Measurements from ENCODE around the gene OR52E6. TPM values are rescaled to one million over a fixed set of nuclear protein-coding genes. Genes with fewer than 3 reads are reported as not detected.
A peak's percentile ranks its signal among the peaks of the same experiment; 100 is the strongest.

OR52E6 gene
- total and polyA plus RNA-seq, 10 donors, result not detected

GRCh38 chr11:5815534-5815933 lies 26.2 kb downstream of the OR52E6 start:
- H3K4me3 ChIP-seq, result no peak overlapping the region
- peaks cover 0 to 33% (median 13%) of the 10 kb centered on the region in 6 donors for H3K4me1 ChIP-seq
- H3K27ac ChIP-seq, result peak overlapping the region in 2 of 8 donors; percentile 24 to 62
- WGBS, 5 donors, result 28 to 44% (median 37%) methylated on average over 4 of the region's 4 CpGs
- TF ChIP-seq POLR2AphosphoS5 (IDR thresholded peaks at IDR 0.05) (no peak), POLR2A (IDR thresholded peaks at IDR 0.05) (no peak)
- TF ChIP-seq, protein P1, sequence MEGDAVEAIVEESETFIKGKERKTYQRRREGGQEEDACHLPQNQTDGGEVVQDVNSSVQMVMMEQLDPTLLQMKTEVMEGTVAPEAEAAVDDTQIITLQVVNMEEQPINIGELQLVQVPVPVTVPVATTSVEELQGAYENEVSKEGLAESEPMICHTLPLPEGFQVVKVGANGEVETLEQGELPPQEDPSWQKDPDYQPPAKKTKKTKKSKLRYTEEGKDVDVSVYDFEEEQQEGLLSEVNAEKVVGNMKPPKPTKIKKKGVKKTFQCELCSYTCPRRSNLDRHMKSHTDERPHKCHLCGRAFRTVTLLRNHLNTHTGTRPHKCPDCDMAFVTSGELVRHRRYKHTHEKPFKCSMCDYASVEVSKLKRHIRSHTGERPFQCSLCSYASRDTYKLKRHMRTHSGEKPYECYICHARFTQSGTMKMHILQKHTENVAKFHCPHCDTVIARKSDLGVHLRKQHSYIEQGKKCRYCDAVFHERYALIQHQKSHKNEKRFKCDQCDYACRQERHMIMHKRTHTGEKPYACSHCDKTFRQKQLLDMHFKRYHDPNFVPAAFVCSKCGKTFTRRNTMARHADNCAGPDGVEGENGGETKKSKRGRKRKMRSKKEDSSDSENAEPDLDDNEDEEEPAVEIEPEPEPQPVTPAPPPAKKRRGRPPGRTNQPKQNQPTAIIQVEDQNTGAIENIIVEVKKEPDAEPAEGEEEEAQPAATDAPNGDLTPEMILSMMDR (IDR thresholded peaks at IDR 0.05 in 8 of 11, conservative IDR thresholded peaks at IDR 0.05 in 3 of 11), result no peak
- no peak for DNase-seq
- intact Hi-C loops (cut with DNase I; ENCODE audit: low total_unique reads), result no loop called here
- no peaks in the 10 kb centered on the region for H3K36me3 ChIP-seq
- H3K27me3 ChIP-seq (replicated peaks in 1 of 7), result no peaks in the 10 kb centered on the region
- H3K9me3 ChIP-seq, result no peaks in the 10 kb centered on the region

DNA sequence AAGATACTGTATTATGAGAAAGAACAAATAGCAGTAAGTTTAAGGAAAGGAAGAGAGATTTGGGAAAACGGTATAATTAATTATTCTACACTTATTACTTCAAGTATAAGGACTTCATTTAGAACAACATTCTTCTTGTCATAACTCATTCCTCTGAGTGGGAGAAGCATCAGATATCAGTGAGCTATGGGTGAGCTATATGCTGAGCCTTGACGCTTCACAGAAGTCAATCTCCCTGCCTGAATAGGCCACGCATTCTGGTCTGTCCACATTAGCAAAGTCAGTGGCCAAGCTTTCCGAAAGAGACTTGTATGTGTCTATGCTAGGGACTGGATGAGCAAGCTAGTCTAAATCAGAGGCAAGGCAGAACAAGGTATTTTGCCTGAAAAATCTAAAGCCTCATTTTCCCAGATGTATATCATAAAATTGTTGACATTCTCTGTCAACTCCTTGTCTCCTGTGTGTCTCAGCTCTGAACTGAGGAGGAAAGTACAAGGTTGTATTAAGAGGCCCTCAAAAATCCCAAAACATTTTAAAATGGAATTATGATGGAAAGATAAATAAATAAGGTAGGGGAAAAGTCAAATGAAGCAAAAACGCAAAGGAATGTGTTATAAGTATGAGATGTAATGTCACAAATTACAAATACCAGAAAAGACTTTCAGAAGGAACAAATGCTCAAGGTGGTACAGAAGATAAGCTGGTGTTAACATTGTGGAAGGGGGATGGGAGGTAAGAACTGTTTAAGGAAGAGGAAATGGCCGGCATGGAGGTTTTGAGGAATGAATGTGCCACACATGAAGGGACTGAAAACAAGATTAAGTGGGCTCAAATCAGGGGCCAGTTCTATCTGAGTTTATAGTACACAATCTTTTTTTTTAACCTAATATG lies 31.5 kb downstream of the OR52E6 start:
- DNase-seq, result no peak
- 70 to 75% (median 71%) methylated on average over 6 of the region's 6 CpGs for WGBS, 5 donors
- H3K36me3 ChIP-seq, result no peaks in the 10 kb centered on the region
- H3K4me1 ChIP-seq, result peaks cover 0 to 24% (median 14%) of the 10 kb centered on the region in 6 donors
- H3K9me3 ChIP-seq, result no peaks in the 10 kb centered on the region
- H3K27ac ChIP-seq, result no peak overlapping the region
- H3K4me3 ChIP-seq, result no peak overlapping the region
- intact Hi-C loops (cut with DNase I; ENCODE audit: low total_unique reads), result loop anchor here (2.0 to 5.0 kb wide), 3 partner anchors 213 to 688 kb away; partner anchors contain the start of gene TRIM6
- TF ChIP-seq POLR2AphosphoS5 (IDR thresholded peaks at IDR 0.05), result no peak
- TF ChIP-seq, protein P1 (IDR thresholded peaks at IDR 0.05 in 8 of 11, conservative IDR thresholded peaks at IDR 0.05 in 3 of 11), result no peak
- no peak for TF ChIP-seq POLR2A (IDR thresholded peaks at IDR 0.05)
- H3K27me3 ChIP-seq (replicated peaks in 1 of 7), result peaks cover 0 to 15% (median 0%) of the 10 kb centered on the region in 7 donors

- intact Hi-C loops (cut with DNase I; ENCODE audit: low total_unique reads), result loop anchor here (2.0 to 5.0 kb wide), 3 partner anchors 212 to 687 kb away; partner anchors contain the start of gene TRIM6
- no peaks in the 10 kb centered on the region for H3K36me3 ChIP-seq
- TF ChIP-seq POLR2A (IDR thresholded peaks at IDR 0.05), result no peak
- TF ChIP-seq, protein P1 (IDR thresholded peaks at IDR 0.05 in 8 of 11, conservative IDR thresholded peaks at IDR 0.05 in 3 of 11), result no peak
- TF ChIP-seq POLR2AphosphoS5 (IDR thresholded peaks at IDR 0.05), result no peak
- DNase-seq, result no peak
- 15 to 42% (median 20%) methylated on average over 5 of the region's 5 CpGs for WGBS, 5 donors
- H3K4me3 ChIP-seq, result peak overlapping the region; percentile 27 to 71 (median 48)
- peaks cover 0 to 8% (median 4%) of the 10 kb centered on the region in 8 donors for H3K9me3 ChIP-seq
- peak overlapping the region in 1 of 8 donors; percentile 40 for H3K27ac ChIP-seq
- peaks cover 0 to 15% (median 13%) of the 10 kb centered on the region in 6 donors for H3K4me1 ChIP-seq
- H3K27me3 ChIP-seq (replicated peaks in 1 of 7), result peaks cover 0 to 15% (median 0%) of the 10 kb centered on the region in 7 donors
Measured at GRCh38 chr11:5809122-5809519, 32.6 kb downstream of the OR52E6 start.

All from spleen (tissue), 11 donors.